ENCODE results near the gene IL36G.
A peak's percentile ranks its signal among the peaks of the same experiment; 100 is the strongest.

IL36G gene

DNA sequence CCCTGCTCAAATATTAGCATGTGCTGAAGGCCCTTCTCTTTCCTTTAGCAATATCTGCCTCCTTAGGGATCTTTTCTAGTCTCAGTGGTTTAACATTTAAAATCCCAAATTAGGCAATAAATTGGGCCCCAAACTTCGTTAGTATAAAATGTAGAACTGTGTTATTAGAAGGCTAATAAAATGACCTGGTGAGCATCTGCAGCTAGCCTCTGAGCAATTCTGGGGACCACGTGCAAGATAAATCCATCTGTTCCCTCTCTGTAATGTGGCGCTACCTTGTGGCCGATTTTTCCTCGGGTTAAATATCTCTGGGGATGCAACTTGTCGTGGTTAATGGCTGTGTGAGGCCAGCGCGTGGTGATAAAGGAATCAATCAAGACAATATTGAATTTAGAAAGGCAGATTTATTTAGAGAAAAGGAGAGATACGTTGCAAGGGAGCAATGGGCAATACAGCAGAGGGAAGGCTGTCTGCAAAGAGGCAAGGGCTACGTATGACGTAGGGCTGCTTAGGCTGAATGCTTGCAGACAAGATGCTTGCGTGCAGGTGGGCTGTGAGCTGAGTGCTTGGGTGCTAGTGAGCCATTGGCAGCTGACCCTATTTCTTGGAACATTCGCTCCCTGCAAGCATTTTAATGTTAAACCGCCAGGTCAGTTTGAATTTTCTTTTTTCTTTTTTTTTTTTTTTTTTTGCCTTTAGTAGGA is 18.5 kb upstream of the IL36G start:
- peak; percentile 42 for DNase-seq
- no peak overlapping the region for H3K4me3 ChIP-seq (ENCODE audit: low read depth, low read length)
- H3K9me3 ChIP-seq (ENCODE audit: severe bottlenecking): no peaks in the 10 kb centered on the region
- H3K27me3 ChIP-seq (ENCODE audit: insufficient read depth, low read depth, severe bottlenecking): no peaks in the 10 kb centered on the region
- no peaks in the 10 kb centered on the region for H3K36me3 ChIP-seq
- TF ChIP-seq, protein P1, sequence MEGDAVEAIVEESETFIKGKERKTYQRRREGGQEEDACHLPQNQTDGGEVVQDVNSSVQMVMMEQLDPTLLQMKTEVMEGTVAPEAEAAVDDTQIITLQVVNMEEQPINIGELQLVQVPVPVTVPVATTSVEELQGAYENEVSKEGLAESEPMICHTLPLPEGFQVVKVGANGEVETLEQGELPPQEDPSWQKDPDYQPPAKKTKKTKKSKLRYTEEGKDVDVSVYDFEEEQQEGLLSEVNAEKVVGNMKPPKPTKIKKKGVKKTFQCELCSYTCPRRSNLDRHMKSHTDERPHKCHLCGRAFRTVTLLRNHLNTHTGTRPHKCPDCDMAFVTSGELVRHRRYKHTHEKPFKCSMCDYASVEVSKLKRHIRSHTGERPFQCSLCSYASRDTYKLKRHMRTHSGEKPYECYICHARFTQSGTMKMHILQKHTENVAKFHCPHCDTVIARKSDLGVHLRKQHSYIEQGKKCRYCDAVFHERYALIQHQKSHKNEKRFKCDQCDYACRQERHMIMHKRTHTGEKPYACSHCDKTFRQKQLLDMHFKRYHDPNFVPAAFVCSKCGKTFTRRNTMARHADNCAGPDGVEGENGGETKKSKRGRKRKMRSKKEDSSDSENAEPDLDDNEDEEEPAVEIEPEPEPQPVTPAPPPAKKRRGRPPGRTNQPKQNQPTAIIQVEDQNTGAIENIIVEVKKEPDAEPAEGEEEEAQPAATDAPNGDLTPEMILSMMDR (IDR thresholded peaks at IDR 0.05; ENCODE audit: low read depth, low read length): no peak
- H3K27ac ChIP-seq: no peak overlapping the region

DNA sequence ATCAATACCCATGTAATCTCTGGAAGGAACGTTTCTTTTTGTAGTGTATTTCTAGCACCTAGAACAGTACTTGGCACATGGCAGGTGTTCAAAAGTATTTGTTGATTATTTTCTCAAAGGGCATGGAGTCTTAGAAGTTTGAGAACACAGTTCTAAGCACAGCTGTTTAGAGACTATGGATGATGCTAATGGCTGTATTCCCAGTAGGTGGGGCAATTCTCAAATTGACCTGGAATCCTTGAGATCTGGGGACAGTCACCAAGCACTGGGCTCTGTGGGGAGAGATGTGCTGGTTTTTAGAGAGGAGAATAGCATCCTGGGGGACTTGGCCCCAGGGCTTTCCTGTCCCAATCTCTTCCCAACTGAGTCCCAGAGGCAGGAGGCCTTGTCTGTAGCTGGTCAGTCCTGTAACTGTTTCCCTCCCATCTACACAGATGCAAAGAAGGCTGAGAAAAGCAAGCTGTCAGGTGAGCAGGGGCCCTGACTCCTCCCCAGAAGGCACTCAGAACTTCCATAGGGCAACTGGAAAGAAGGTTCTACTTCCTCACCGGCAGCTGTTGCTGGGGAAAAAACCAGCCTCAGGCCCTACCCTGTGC is 17.5 kb upstream of the IL36G start:
- no peak for DNase-seq
- Histone ChIP-seq H3K4me3 (ENCODE audit: low read depth, low read length) (no peak overlapping the region), H3K27me3 (ENCODE audit: insufficient read depth, low read depth, severe bottlenecking) (no peaks in the 10 kb centered on the region), H3K36me3 (no peaks in the 10 kb centered on the region), H3K9me3 (ENCODE audit: severe bottlenecking) (no peaks in the 10 kb centered on the region), H3K27ac (no peak overlapping the region)
- TF ChIP-seq, protein P1 (IDR thresholded peaks at IDR 0.05; ENCODE audit: low read depth, low read length): peak; percentile 26; the same call in 1 of the 2 replicates

- no peak overlapping the region for H3K27ac ChIP-seq
- H3K4me3 ChIP-seq (ENCODE audit: low read depth, low read length): no peak overlapping the region
Measured at GRCh38 chr2:112962308-112963175, 15.3 kb upstream of the IL36G start.

DNA sequence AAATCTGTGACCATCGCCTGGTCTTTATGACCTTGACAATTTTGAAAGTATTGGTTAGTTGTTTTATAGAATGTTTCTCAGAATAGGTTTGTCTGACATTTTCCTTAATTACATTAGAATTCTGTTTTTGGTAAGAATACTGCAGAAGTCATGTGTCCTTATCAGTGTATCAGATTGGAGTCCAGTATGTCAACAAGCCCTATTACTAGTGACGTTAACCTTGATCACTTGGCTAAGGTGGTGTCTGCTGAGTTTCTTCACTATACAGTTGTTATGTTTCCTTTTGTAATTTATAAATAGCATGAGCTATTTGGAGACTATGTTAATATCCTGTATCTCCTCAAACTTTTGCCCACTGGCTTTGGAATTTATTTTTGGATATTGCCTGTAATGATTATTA is 10.8 kb upstream of the IL36G start:
- DNase-seq: no peak
- H3K36me3 ChIP-seq: no peaks in the 10 kb centered on the region
- H3K9me3 ChIP-seq (ENCODE audit: severe bottlenecking): no peaks in the 10 kb centered on the region
- H3K27me3 ChIP-seq (ENCODE audit: insufficient read depth, low read depth, severe bottlenecking): no peaks in the 10 kb centered on the region
- H3K27ac ChIP-seq: no peak overlapping the region
- TF ChIP-seq, protein P1 (IDR thresholded peaks at IDR 0.05; ENCODE audit: low read depth, low read length): no peak
- no peak overlapping the region for H3K4me3 ChIP-seq (ENCODE audit: low read depth, low read length)

More at GRCh38 chr2:112962308-112963175, 15.3 kb upstream of the IL36G start:
- H3K36me3 ChIP-seq: no peaks in the 10 kb centered on the region
- no peaks in the 10 kb centered on the region for H3K9me3 ChIP-seq (ENCODE audit: severe bottlenecking)
- TF ChIP-seq, protein P1 (IDR thresholded peaks at IDR 0.05; ENCODE audit: low read depth, low read length): no peak
- no peaks in the 10 kb centered on the region for H3K27me3 ChIP-seq (ENCODE audit: insufficient read depth, low read depth, severe bottlenecking)
- no peak for DNase-seq

GRCh38 chr2:112972423-112973086 is 5.3 kb upstream of the IL36G start:
- DNase-seq: no peak
- H3K36me3 ChIP-seq: no peaks in the 10 kb centered on the region
- no peaks in the 10 kb centered on the region for H3K27me3 ChIP-seq (ENCODE audit: insufficient read depth, low read depth, severe bottlenecking)
- no peak overlapping the region for H3K4me3 ChIP-seq (ENCODE audit: low read depth, low read length)
- TF ChIP-seq, protein P1 (IDR thresholded peaks at IDR 0.05; ENCODE audit: low read depth, low read length): no peak
- peaks cover 6% of the 10 kb centered on the region for H3K9me3 ChIP-seq (ENCODE audit: severe bottlenecking)
- no peak overlapping the region for H3K27ac ChIP-seq

Measured in WERI-Rb-1 (cell line).